OCI-LY3 (cell line): ENCODE data around the gene FRMPD4.

Experiments used
- H2AFZ ChIP-seq: fragments of 200-600, 300-600 bp; shearing (Covaris generic); 2 replicates; pipeline ENCODE4 v1.6.0; 2014; ENCODE audit warnings: antibody characterized with exemption, low read depth, low read length
- H3K27ac ChIP-seq: fragments of 200-600, 300-600 bp; sonication (generic); 2 replicates; pipeline ENCODE4 v1.5.1; 2014; ENCODE audit warnings: mild to moderate bottlenecking, low read length, moderate library complexity, mixed read lengths
- H3K27me3 ChIP-seq: fragments of 200-600, 300-600 bp; sonication (generic); 2 replicates; pipeline ENCODE4 v1.6.1; 2014; ENCODE audit warnings: low read depth, low read length, mixed read lengths
- H3K36me3 ChIP-seq: fragments of 200-600, 300-600 bp; sonication (generic); replicated peaks from 2 replicates; pipeline ENCODE3; 2014; ENCODE audit warnings: low read depth, low read length, mixed read lengths
- H3K4me1 ChIP-seq: fragments of 300-600, 200-600 bp; sonication (generic); 2 replicates; pipeline ENCODE4 v1.6.1; 2014; ENCODE audit warnings: low read length, mixed read lengths
- H3K4me2 ChIP-seq: fragments of 200-600, 300-600 bp; sonication (generic); 2 replicates; pipeline ENCODE4 v1.6.1; 2014; ENCODE audit warnings: low read length, mixed read lengths
- H3K4me3 ChIP-seq: fragments of 300-600, 200-600 bp; sonication (generic); 2 replicates; pipeline ENCODE4 v1.5.1; 2014; ENCODE audit warnings: antibody characterized with exemption, mild to moderate bottlenecking, low read length, moderate library complexity
- H3K79me2 ChIP-seq: fragments of 300-600, 200-600 bp; shearing (Covaris generic); 2 replicates; pipeline ENCODE4 v1.6.1; 2014; ENCODE audit warnings: mild to moderate bottlenecking, low read length, mixed read lengths
- H3K9ac ChIP-seq: fragments of 300-600, 200-600 bp; shearing (Covaris generic); 2 replicates; pipeline ENCODE4 v1.6.0; 2014; ENCODE audit warnings: mild to moderate bottlenecking, low read length, moderate library complexity
- H3K9me3 ChIP-seq: fragments of 200-600, 300-600 bp; shearing (Covaris generic); 2 replicates; pipeline ENCODE4 v1.6.1; 2014; ENCODE audit warnings: low read length, mixed read lengths; ENCODE audit not compliant: insufficient read depth
- H4K20me1 ChIP-seq: fragments of 200-600, 300-600 bp; sonication (generic); 2 replicates; pipeline ENCODE4 v1.6.1; 2016; ENCODE audit warnings: low read length, mixed read lengths; ENCODE audit not compliant: insufficient read depth
- CTCF ChIP-seq: fragments of 200-600, 300-600 bp; sonication (generic); IDR thresholded peaks from 2 replicates; pipeline ENCODE4 v1.5.1; 2014; ENCODE audit warnings: antibody characterized with exemption, low read length, low read depth
- EZH2phosphoT487 ChIP-seq: fragments of 200-600 bp; shearing (Covaris generic); IDR thresholded peaks from 2 replicates; pipeline ENCODE4 v1.6.1; 2018; ENCODE audit warnings: antibody characterized with exemption, mixed run types, low read depth

The FRMPD4 gene

GRCh38 chrX:12657881-12658280 lies 519.6 kb downstream of the FRMPD4 start:
- TF ChIP-seq EZH2phosphoT487: no peak
- no peak for TF ChIP-seq CTCF
- no peaks in the 10 kb centered on the region for H4K20me1 ChIP-seq
- peaks cover 5% of the 10 kb centered on the region for H3K4me1 ChIP-seq
- H3K27me3 ChIP-seq: no peaks in the 10 kb centered on the region
- no peak overlapping the region for H3K4me3 ChIP-seq
- H3K36me3 ChIP-seq: no peaks in the 10 kb centered on the region
- no peaks in the 10 kb centered on the region for H3K79me2 ChIP-seq
- no peak overlapping the region for H3K4me2 ChIP-seq
- H3K27ac ChIP-seq: no peak overlapping the region
- no peaks in the 10 kb centered on the region for H3K9me3 ChIP-seq
- no peak overlapping the region for H2AFZ ChIP-seq
- H3K9ac ChIP-seq: no peak overlapping the region

- no peak for TF ChIP-seq CTCF
- Histone ChIP-seq H3K9me3 (no peaks in the 10 kb centered on the region), H4K20me1 (no peaks in the 10 kb centered on the region), H3K27ac (no peak overlapping the region), H3K4me2 (no peak overlapping the region), H3K27me3 (no peaks in the 10 kb centered on the region), H3K36me3 (no peaks in the 10 kb centered on the region), H2AFZ (no peak overlapping the region), H3K79me2 (no peaks in the 10 kb centered on the region), H3K4me1 (peaks cover 5% of the 10 kb centered on the region), H3K4me3 (no peak overlapping the region), H3K9ac (no peak overlapping the region)
These were observed 523.2 kb downstream of the FRMPD4 start for GRCh38 chrX:12661464-12661863.

- Histone ChIP-seq H3K36me3 (no peaks in the 10 kb centered on the region), H3K9me3 (no peaks in the 10 kb centered on the region), H2AFZ (no peak overlapping the region), H3K4me3 (no peak overlapping the region), H4K20me1 (no peaks in the 10 kb centered on the region), H3K27me3 (no peaks in the 10 kb centered on the region), H3K27ac (no peak overlapping the region), H3K79me2 (no peaks in the 10 kb centered on the region), H3K9ac (no peak overlapping the region), H3K4me2 (no peak overlapping the region), H3K4me1 (peaks cover 7% of the 10 kb centered on the region; the same call in 1 of the 2 replicates)
- TF ChIP-seq CTCF (no peak), EZH2phosphoT487 (no peak)
These were observed 534.3 kb downstream of the FRMPD4 start for GRCh38 chrX:12672367-12673106.

GRCh38 chrX:12673487-12673886 lies 535.2 kb downstream of the FRMPD4 start:
- H3K4me2 ChIP-seq: no peak overlapping the region
- H3K27me3 ChIP-seq: no peaks in the 10 kb centered on the region
- no peaks in the 10 kb centered on the region for H3K9me3 ChIP-seq
- H3K4me3 ChIP-seq: no peak overlapping the region
- H3K9ac ChIP-seq: no peak overlapping the region
- no peaks in the 10 kb centered on the region for H4K20me1 ChIP-seq
- H3K4me1 ChIP-seq: peaks cover 7% of the 10 kb centered on the region; the same call in 1 of the 2 replicates
- H3K79me2 ChIP-seq: no peaks in the 10 kb centered on the region
- TF ChIP-seq CTCF: no peak
- TF ChIP-seq EZH2phosphoT487: no peak
- H3K27ac ChIP-seq: no peak overlapping the region
- no peaks in the 10 kb centered on the region for H3K36me3 ChIP-seq
- H2AFZ ChIP-seq: no peak overlapping the region
